Activated naive CD4-positive, alpha-beta T cell treated with anti-CD3 and anti-CD28 coated beads, Interleukin-2, amount 10 ng/mL, durations not matched to agents 7 days and 5 days (primary cell): ENCODE results near the gene FAM9C.
"Not testable (repeated sequence)": the region's sequence is repeated elsewhere in the genome, so short reads cannot be mapped to it uniquely, and the experiment has no call there.

ENCODE experiments used
- CTCF ChIA-PET: fragments of 350-600 bp; sonication (Branson Sonifier 250); formaldehyde crosslinking; loops from one replicate; lab custom pipeline; 2021; ENCODE audit warnings: antibody characterized with exemption; lab: Charles Lee
- DNase-seq: peaks from one replicate; pipeline ENCODE4 v3.0.0-alpha.2; 2020
- H3K27ac Mint-ChIP-seq: one replicate; pipeline ENCODE4 v1.8.0; 2021; ENCODE audit warnings: mild to moderate bottlenecking, moderate library complexity, mixed read lengths
- H3K27me3 Mint-ChIP-seq: one replicate; pipeline ENCODE4 v1.8.0; 2021; ENCODE audit warnings: mild to moderate bottlenecking, mixed read lengths
- H3K36me3 Mint-ChIP-seq: one replicate; pipeline ENCODE4 v1.8.0; 2021; ENCODE audit warnings: mixed read lengths
- H3K4me1 Mint-ChIP-seq: one replicate; pipeline ENCODE4 v1.8.0; 2021; ENCODE audit warnings: mixed read lengths
- H3K4me3 Mint-ChIP-seq: one replicate; pipeline ENCODE4 v1.8.0; 2021; ENCODE audit warnings: mild to moderate bottlenecking, moderate library complexity, mixed read lengths
- H3K9me3 Mint-ChIP-seq: one replicate; pipeline ENCODE4 v1.8.0; 2021; ENCODE audit warnings: mixed read lengths

Gene FAM9C

DNA sequence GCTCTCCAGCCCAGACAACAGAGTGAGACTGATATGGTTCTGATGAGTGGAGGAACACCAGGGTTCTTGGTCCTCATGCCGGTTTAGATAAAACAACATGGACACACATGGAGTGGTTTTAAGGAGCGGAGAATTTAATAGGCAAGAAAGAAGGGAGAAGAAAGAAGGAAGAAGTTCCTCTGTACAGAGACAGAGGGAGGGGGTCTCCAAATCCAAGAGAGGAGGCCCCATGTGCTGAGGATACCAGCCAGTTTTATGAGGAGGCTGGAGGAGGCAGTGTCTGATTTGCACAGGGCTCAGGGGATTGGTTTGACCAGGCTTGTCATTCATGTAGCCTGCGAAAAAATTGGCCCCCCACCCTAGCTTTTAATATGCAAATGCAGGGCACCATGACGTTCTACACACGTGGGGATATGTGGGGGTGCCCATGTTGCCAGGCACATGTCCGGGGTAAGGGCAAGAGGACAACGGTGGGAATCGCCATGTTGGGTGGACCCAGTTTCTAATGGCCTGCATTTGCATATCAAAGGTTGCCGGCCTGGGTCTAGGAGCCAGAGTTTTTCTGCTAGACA lies 39.4 kb upstream of the FAM9C start:
- not testable (repeated sequence) for H3K27me3 Mint-ChIP-seq, H3K4me3 Mint-ChIP-seq, H3K9me3 Mint-ChIP-seq, DNase-seq, H3K36me3 Mint-ChIP-seq
- peak overlapping the region; percentile 97 for H3K27ac Mint-ChIP-seq
- peaks cover 93% of the 10 kb centered on the region for H3K4me1 Mint-ChIP-seq
- CTCF ChIA-PET, result interaction anchor here (0.8 to 1.2 kb wide), 2 partner anchors 9 to 42 kb away, joined by 3 to 4 read pairs; no protein-coding TSS in a partner anchor

DNA sequence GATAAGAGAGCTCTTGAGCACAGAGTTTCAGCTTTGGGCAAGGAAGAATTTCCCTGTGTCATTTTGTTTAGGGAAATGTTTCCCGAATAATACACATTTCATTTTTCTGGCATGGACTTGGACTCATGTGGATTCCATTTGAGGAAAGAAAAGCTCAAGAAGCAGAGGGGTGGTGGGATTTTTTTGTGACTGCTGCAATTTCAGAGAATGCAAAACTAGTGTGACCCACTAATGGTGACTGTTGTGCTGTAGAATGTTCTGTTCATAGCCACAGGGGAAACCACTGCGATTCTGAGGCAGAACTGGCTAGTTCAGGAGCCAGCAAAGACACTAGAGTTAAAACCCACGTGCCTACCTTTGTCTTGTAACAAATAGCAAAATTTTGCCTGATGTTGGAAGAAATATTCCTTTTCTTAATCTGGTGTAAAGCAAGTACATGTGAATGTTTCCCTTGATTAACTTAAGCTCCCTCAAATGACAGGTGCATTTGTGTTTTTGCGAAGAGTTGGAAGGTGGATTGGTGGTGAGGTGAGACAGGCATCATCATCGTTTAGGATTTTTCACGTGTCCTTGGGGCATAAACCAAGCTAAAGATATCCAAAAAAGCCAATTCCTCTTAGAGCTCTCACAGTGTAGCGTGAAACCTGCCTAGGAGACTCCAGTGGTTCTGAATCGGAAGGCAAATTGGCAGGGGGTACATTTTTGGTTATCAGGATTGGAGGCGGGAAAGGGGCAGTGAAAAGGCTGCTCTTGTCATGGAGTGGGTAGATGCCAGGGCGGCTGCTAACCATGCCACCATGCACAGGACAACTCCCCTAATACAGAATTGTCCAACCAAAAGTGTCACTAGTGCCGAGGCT lies 38.0 kb upstream of the FAM9C start:
- peaks cover 2% of the 10 kb centered on the region for H3K36me3 Mint-ChIP-seq
- H3K4me3 Mint-ChIP-seq, result peak overlapping the region; percentile 59
- no peaks in the 10 kb centered on the region for H3K9me3 Mint-ChIP-seq
- CTCF ChIA-PET, result interaction anchor here (0.6 to 2.1 kb wide), 7 partner anchors 10 to 135 kb away, joined by 3 to 8 read pairs (median 4); no protein-coding TSS in a partner anchor
- peaks cover 93% of the 10 kb centered on the region for H3K4me1 Mint-ChIP-seq
- no peaks in the 10 kb centered on the region for H3K27me3 Mint-ChIP-seq
- peak; percentile 42 for DNase-seq
- H3K27ac Mint-ChIP-seq, result peak overlapping the region; percentile 99

DNA sequence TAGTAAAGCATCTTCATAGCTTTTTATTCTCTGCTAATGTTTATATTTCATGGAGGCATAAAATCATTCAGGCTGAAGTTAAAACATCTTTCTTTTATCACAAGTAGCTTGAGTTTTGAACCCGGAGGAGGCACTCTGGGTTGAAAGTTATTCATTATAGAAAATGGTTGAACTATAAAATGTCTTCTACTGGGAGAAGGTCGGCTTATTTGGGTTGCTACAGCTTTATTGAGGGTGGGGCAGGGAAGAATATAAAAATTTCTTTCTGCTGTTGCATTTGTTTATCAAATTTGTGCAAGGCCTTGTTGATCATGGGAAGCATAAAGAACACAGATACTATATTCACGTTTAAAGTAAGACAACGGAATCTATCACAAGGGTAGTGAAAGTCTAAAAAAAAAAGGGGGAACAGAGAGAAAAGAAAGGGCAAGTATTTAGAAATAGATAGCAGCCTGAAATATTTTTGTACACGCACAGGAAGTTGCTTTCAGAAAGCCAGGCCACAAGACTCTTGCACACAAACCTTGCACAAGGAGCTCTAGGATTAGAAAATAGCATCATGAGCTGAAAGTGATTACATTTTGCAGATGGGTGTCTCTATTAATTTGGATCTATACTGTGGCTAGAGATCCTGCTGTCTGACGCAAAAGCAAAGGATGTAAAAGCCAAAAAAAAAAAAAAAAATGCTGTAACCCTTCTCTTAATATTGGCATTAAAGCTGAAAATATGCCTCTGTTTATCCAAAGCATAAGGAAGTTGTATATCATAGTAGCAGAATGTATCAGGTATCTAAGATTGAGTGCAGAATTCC lies 37.2 kb upstream of the FAM9C start:
- no peaks in the 10 kb centered on the region for H3K36me3 Mint-ChIP-seq
- peaks cover 91% of the 10 kb centered on the region for H3K4me1 Mint-ChIP-seq
- CTCF ChIA-PET, result interaction anchor here (0.6 to 2.1 kb wide), 7 partner anchors 11 to 135 kb away, joined by 3 to 8 read pairs (median 4); no protein-coding TSS in a partner anchor
- H3K27me3 Mint-ChIP-seq, result no peaks in the 10 kb centered on the region
- H3K9me3 Mint-ChIP-seq, result no peaks in the 10 kb centered on the region
- H3K27ac Mint-ChIP-seq, result peak overlapping the region; percentile 99
- H3K4me3 Mint-ChIP-seq, result peak overlapping the region; percentile 59
- DNase-seq, result peak; percentile 37

DNA sequence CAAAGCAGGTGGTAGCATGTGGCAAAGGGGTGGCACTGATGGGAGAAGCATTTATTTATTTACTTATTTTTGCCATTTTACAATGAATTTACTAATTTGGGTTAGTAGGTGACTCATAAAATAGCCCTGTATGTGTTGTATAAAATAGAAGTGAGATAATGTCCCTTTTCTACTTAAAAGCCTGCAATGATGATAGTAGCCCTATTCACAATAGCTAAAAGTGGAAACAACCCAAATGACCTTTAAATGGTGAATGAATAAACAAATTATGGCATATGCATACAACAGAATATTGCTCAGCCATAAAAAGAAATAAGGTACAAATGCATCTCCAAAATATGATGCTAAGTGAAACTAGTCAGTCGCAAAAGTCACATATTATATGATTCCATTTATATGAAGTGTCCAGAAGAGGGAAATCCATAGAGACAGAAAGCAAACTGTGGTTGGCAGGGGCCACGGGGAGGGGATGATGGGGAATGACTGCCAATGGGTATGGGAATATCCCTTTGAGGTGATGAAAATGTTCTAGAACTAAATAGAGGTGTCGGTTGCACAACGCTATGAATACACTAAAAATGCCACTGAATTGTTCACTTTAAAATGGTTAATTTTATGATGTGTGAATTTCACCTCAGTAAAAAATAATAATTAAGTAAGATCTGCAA lies 35.8 kb upstream of the FAM9C start:
- H3K36me3 Mint-ChIP-seq, result no peaks in the 10 kb centered on the region
- H3K4me1 Mint-ChIP-seq, result peaks cover 91% of the 10 kb centered on the region
- CTCF ChIA-PET, result interaction anchor here (2.1 kb wide), 1 partner anchor 12 kb away, joined by 7 read pairs; no protein-coding TSS in a partner anchor
- peak overlapping the region; percentile 59 for H3K4me3 Mint-ChIP-seq
- peak overlapping the region; percentile 99 for H3K27ac Mint-ChIP-seq
- no peaks in the 10 kb centered on the region for H3K9me3 Mint-ChIP-seq
- H3K27me3 Mint-ChIP-seq, result no peaks in the 10 kb centered on the region
- DNase-seq, result no peak

DNA sequence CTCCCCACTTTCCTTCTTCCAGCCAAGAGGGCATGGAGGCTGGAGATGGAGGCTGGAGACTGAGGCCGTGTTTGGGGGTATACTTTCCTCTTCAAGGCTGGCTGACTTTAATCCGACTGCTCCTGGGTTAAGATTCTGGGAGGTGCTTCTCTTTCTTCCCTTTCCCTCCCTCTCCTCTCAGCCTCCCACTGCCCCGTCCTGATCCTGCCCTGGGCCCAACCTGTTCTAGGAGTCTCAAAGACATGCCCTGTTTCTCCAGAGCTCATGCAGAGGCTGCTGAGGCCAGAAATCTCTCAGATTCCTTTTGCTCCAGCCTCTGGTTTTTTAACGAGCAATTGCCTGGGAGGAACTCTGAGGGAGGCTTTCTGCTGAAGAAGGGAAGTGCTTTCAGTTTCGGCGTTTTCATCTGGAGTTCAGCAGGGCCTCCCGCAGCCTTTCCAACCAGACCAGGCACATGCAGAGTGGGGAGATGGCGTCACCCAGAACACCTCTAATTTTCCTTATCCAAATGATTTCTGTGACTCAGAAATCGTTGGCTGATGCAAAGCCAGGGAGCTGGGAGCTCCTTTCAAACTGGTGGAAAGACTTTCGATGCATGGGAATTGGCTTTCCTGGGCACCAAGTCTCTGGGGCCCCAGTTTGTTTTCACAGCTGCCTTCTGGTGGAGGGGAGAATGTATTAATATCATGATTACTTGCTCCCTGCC lies 34.5 kb upstream of the FAM9C start:
- no peaks in the 10 kb centered on the region for H3K9me3 Mint-ChIP-seq

DNA sequence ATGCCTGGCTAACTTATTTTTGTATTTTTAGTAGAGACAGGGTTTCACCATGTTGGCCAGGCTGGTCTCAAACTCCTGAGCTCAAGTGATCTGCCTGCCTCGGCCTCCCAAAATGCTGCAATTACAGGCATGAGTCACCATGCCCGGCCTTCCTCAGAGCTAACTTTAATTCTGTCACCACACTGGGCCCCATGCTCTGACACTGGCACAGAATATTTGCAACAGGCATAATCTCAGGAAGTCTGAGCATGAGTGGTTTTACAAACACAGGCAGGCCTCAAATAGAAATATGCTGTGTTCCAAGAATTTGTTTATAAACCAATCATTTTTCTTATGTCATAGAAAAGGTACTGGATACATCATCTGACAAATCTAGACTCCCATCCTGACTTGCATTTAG lies 32.7 kb upstream of the FAM9C start:
- Mint-ChIP-seq H3K4me3 (no peak overlapping the region), H3K4me1 (peaks cover 78% of the 10 kb centered on the region), H3K27me3 (no peaks in the 10 kb centered on the region), H3K36me3 (peaks cover 4% of the 10 kb centered on the region), H3K27ac (peak overlapping the region; percentile 85), H3K9me3 (no peaks in the 10 kb centered on the region)
- DNase-seq, result peak; percentile 38
- CTCF ChIA-PET, result interaction anchor here (0.8 to 1.5 kb wide), 4 partner anchors 13 to 130 kb away, joined by 3 to 5 read pairs (median 3); no protein-coding TSS in a partner anchor

More for the DNA sequence above, 34.5 kb upstream of the FAM9C start:
- Mint-ChIP-seq H3K27ac (peak overlapping the region; percentile 87), H3K4me1 (peaks cover 92% of the 10 kb centered on the region), H3K4me3 (peak overlapping the region; percentile 40), H3K36me3 (peaks cover 4% of the 10 kb centered on the region), H3K27me3 (no peaks in the 10 kb centered on the region)
- DNase-seq, result peak; percentile 33
- CTCF ChIA-PET, result interaction anchor here (0.7 to 1.2 kb wide), 2 partner anchors 75 to 78 kb away, joined by 3 to 4 read pairs; no protein-coding TSS in a partner anchor

DNA sequence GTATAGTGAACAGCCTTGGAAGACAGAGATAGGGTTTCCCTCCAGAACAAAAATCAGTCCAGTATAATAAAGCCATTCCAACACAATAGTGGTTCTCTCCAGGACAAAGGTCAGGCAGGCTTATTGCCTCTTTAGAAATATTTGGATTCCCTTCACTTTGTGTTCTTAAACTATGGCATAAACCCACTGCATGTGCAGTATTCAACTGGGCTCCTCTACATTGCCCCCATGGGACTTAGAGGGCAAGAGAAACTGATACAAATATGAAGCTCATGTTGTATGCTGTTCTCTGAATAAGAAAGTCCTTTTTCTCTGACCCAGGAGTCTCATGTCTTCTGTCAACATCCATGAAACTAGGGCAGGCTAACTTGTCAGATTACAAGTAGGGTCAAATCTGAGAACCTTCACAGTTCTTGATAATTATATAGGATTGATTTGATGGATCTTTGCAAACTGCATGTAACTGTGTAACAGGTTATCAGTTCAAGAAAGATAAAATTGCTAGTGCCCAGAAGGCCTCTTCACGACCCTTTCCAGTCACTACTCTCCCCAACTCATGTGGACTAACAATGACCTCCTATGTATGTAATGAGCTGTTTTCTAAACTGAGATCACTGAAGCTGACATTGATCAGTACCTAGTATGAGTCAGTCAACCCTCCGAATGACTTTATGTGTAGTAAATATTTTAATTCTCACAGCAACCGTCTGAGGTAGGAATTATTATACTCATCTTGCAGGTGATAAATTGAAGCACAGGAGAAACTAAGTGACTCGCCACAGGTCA lies 31.9 kb upstream of the FAM9C start:
- no peak overlapping the region for H3K4me3 Mint-ChIP-seq
- CTCF ChIA-PET, result interaction anchor here (0.8 to 1.5 kb wide), 4 partner anchors 14 to 130 kb away, joined by 3 to 5 read pairs (median 4); no protein-coding TSS in a partner anchor
- H3K9me3 Mint-ChIP-seq, result no peaks in the 10 kb centered on the region
- peak overlapping the region; percentile 87 for H3K27ac Mint-ChIP-seq
- peaks cover 70% of the 10 kb centered on the region for H3K4me1 Mint-ChIP-seq
- H3K27me3 Mint-ChIP-seq, result no peaks in the 10 kb centered on the region
- no peak for DNase-seq
- peaks cover 6% of the 10 kb centered on the region for H3K36me3 Mint-ChIP-seq

DNA sequence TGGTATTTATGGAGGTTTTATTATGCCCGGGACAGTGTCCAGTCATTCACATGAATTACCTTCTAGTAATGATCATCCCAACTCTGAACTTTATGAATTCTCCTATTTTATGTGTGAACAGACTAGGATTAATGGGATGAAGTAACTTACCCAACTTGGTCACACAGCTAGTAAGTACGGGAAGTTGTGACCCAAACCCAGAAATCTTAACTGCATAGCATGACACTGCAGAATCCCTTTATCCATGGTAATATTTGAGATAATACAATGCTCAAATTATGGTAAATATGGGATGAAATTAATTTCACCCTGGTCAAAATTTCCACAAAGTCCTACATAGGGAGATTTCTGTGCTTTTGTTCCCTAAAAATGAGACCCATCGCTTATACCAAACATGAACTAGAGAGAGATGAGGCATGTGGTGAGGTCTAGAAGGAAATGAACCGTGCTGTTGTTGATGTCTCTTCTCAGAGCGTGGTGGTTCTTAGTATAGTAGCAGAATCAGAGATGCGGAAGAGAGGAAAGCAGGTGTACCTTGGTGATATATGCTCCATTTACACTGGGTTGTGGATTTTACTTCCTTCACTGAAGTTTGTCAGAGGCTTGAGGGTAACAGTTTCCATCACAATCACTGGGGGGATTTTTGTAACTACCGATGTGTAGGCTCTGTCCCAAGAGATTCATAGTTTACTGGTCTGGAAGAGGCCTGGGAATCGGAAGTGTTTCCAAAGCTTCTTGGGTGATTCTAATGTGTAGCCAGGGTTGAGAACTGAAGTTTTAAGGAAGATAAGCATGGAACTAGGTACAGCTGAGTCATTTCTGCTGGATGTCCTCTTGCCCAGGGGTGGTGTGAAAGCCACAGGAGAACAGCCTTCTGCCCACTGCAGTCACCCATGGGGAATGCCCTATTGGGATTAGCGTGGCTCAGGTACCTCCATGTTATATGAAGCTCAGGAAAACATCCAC lies 30.2 kb upstream of the FAM9C start:
- H3K4me3 Mint-ChIP-seq, result no peak overlapping the region
- peaks cover 58% of the 10 kb centered on the region for H3K4me1 Mint-ChIP-seq
- no peaks in the 10 kb centered on the region for H3K27me3 Mint-ChIP-seq
- peak; percentile 32 for DNase-seq
- peak overlapping the region; percentile 94 for H3K27ac Mint-ChIP-seq
- CTCF ChIA-PET, result interaction anchor here (0.9 to 1.4 kb wide), 2 partner anchors 94 to 128 kb away, joined by 3 read pairs; no protein-coding TSS in a partner anchor
- H3K36me3 Mint-ChIP-seq, result peaks cover 8% of the 10 kb centered on the region
- H3K9me3 Mint-ChIP-seq, result peaks cover 3% of the 10 kb centered on the region

DNA sequence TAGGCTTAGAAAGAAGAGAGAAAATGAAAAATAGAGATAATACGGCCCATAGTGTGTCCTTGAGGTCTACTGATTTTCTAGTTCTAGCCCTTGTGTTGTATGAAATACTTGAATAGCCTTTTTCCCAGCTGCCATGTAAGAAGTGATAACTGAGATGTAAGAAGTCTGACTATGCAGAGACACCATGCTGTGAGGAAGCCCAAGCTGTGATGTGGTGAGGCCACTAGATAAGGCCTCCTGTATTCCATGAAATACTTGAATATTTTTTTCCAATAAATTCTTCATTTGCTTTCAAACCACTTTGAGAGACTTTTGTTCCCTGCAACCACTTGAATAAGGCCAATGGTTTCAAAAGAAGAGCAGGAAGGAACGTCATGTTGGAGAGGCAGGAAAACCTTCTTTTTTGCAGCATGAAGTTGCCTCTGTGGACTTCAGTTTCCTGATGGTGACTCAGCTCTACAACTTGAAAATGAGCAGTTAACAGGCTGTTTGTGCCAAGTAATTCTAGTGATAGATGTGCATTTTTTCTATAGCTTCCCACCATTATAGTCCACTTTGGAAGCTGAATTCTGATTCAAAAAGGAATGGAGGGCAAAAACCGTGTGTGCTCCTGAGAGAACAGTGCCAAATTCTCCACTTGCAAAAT lies 25.5 kb upstream of the FAM9C start:
- Mint-ChIP-seq H3K4me1 (peaks cover 33% of the 10 kb centered on the region), H3K4me3 (no peak overlapping the region), H3K27me3 (no peaks in the 10 kb centered on the region), H3K36me3 (peaks cover 22% of the 10 kb centered on the region), H3K27ac (no peak overlapping the region), H3K9me3 (peaks cover 18% of the 10 kb centered on the region)
- CTCF ChIA-PET, result no interaction called here
- no peak for DNase-seq

DNA sequence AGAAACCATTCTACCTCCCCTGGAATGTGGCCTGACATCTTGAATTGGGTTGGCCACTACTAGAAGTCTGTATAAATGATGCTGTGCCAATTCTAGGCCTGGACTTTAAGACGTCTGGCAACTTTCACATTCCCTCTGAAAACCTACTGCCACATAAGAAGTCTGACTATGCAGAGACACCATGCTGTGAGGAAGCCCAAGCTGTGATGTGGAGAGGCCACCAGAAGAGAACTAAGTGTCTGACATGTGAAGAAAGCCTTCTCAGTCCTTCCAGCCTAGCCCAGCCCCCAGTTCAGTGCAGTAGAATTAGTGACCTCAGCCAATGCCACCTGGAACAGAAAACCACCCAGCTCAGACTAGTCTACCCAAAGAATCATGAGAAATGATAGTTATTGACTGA lies 24.2 kb upstream of the FAM9C start:
- Mint-ChIP-seq H3K9me3 (peaks cover 18% of the 10 kb centered on the region), H3K27me3 (no peaks in the 10 kb centered on the region), H3K4me1 (peaks cover 28% of the 10 kb centered on the region), H3K36me3 (peaks cover 17% of the 10 kb centered on the region), H3K27ac (no peak overlapping the region), H3K4me3 (no peak overlapping the region)
- DNase-seq, result no peak
- CTCF ChIA-PET, result no interaction called here

DNA sequence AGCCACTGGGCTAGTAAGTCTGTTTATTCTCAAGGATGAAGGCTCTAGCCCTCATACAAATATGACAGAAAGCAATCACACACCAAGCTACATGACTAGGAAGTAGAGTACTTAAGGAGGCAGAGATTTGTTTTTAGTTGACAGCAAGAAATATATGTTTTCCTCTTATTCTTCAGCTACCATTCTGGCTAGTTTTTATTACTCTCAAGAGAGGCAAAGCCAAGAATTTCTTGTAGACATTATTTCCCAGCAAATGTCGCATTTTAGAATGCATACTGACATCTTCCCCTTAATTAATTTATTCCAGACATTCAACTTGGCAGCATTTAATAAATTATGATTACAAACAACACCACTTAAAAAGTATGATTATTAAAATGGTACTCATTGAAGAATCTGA lies 23.4 kb upstream of the FAM9C start:
- peaks cover 24% of the 10 kb centered on the region for H3K9me3 Mint-ChIP-seq
- H3K4me1 Mint-ChIP-seq, result peaks cover 27% of the 10 kb centered on the region
- no peak for DNase-seq
- peaks cover 23% of the 10 kb centered on the region for H3K36me3 Mint-ChIP-seq
- no peak overlapping the region for H3K27ac Mint-ChIP-seq
- no peak overlapping the region for H3K4me3 Mint-ChIP-seq
- CTCF ChIA-PET, result no interaction called here
- no peaks in the 10 kb centered on the region for H3K27me3 Mint-ChIP-seq
